ENCODE data around the gene ZCCHC12. TPM values are rescaled to one million over a fixed set of nuclear protein-coding genes. Genes with fewer than 3 reads are reported as not detected.

ZCCHC12 gene
- total RNA-seq, 1 experiment from 2014 or later: not detected

DNA sequence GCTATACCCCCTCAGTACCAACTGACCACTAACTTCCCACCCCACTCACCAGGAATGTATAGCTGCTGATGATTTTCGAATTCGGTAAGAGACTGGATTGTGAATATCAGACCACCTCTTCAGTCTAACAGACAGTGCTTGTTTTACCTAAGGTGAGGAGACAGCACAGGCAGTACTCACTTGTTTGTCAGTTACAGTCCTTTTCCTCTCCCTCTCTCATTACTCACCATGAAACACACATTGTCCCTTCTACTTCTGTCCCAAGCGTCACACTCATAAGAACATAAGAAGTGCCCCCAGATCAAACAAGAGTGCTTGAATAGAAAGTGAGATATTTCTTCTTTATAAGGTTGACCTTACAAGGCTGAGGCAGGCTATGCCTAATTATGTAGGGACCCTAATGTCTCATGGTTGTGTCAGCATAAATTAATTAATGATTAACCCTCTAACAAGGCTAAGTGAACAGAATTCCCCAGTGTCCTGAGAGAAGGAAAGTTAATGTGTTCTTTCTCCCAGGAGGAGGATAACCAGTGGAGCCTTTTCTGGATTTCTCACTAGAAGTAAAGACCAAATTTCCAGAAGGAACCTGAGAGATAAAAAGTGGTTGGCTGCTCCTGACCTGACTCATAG, 32.2 kb downstream of the ZCCHC12 start:
- H3K36me3 ChIP-seq: no peaks in the 10 kb centered on the region
- H3K27me3 ChIP-seq (replicated peaks): no peaks in the 10 kb centered on the region
- no peak overlapping the region for H3K27ac ChIP-seq
- no peaks in the 10 kb centered on the region for H3K4me1 ChIP-seq (replicated peaks)
- H3K9me3 ChIP-seq (replicated peaks): no peaks in the 10 kb centered on the region
- DNase-seq (ENCODE audit: low read depth in 1 of 2, low spot score in 2 of 2): no peak
- no peak overlapping the region for H3K4me3 ChIP-seq

DNA sequence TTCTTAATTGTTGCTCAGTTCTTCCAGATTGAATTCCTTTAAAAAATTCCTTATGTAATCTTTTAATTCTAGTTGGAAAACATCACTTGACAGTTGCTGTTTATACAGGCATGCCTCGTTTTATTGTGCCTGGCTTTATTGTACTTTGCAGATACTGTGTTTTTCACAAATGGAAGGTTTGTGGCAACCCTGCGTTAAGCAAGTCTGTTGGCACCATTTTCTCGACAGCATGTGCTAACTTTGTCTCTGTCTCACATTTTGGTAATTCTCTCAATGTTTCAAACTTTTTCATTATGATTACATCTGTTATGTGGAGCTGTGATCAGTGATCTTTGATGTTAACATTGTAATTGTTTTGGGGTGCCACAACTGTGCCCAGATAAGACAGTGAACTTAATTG, 33.4 kb downstream of the ZCCHC12 start:
- Histone ChIP-seq H3K27ac (no peak overlapping the region), H3K4me1 (replicated peaks) (no peaks in the 10 kb centered on the region), H3K36me3 (no peaks in the 10 kb centered on the region), H3K27me3 (replicated peaks) (no peaks in the 10 kb centered on the region), H3K4me3 (no peak overlapping the region), H3K9me3 (replicated peaks) (no peaks in the 10 kb centered on the region)
- DNase-seq (ENCODE audit: low read depth in 1 of 2, low spot score in 2 of 2): no peak

DNA sequence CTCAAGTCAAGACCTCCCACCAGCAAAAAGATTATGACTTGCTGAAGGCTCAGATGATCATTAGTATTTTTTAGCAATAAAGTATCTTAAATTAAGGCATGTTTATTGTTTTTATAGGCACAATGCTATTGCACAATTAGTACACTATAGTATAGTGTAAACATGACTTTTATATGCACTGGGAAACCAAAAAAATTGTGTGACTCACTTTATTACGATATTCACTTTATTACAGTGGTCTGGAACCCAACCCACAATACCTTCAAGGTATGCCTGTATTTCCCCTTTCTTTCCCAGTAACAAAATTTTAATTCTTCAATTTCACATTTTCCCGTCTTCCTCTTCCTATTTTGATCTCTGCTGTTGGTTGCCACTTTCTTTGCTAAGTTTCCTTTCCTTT, 37.7 kb downstream of the ZCCHC12 start:
- no peaks in the 10 kb centered on the region for H3K9me3 ChIP-seq (replicated peaks)
- H3K27ac ChIP-seq: no peak overlapping the region
- DNase-seq (ENCODE audit: low read depth in 1 of 2, low spot score in 2 of 2): no peak
- H3K4me3 ChIP-seq: no peak overlapping the region
- H3K4me1 ChIP-seq (replicated peaks): no peaks in the 10 kb centered on the region
- H3K36me3 ChIP-seq: no peaks in the 10 kb centered on the region
- H3K27me3 ChIP-seq (replicated peaks): no peaks in the 10 kb centered on the region

DNA sequence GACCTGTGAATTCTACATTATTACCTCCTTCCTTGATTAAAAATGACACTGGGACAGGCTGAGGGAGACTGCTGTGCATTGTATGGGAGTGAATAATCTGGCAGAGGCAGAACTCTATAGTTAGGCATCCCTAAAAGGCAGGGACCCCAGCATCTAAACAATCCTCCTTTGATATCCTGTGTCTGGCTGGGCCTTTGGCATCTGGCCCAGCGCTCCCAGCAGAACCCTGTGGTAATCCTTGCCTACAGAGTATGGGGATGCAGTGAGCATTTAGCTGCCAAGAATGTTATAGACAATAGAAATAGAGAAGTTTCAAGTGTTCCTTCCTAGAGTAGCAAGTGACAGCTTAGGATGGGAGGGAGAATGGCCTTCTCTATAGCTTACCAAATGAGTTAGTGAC, 38.5 kb downstream of the ZCCHC12 start:
- H3K4me1 ChIP-seq (replicated peaks): no peaks in the 10 kb centered on the region
- no peaks in the 10 kb centered on the region for H3K9me3 ChIP-seq (replicated peaks)
- DNase-seq (ENCODE audit: low read depth in 1 of 2, low spot score in 2 of 2): no peak
- no peaks in the 10 kb centered on the region for H3K36me3 ChIP-seq
- no peak overlapping the region for H3K27ac ChIP-seq
- no peak overlapping the region for H3K4me3 ChIP-seq
- H3K27me3 ChIP-seq (replicated peaks): no peaks in the 10 kb centered on the region

DNA sequence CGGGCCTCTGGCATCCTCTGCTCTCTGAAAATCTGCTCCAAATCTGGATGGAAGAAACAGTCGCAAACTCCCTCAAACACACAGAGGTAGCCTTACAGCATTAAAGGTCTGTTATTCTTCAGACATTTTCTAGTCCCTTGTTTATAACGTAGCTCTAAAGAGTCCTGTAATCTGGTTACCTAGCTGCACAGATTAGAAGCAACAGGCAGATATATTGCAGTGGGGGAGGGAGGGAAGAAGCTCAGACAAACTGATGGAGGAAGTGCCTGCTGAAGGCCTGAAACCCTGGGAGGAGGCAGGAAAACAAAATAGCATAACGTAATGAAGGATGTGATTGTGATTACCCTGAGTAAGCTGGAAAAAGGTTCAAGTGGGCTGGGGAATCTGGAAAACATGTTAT, 39.4 kb downstream of the ZCCHC12 start:
- H3K36me3 ChIP-seq: no peaks in the 10 kb centered on the region
- no peak overlapping the region for H3K27ac ChIP-seq
- H3K4me1 ChIP-seq (replicated peaks): no peaks in the 10 kb centered on the region
- DNase-seq (ENCODE audit: low read depth in 1 of 2, low spot score in 2 of 2): no peak
- no peak overlapping the region for H3K4me3 ChIP-seq
- H3K9me3 ChIP-seq (replicated peaks): no peaks in the 10 kb centered on the region
- no peaks in the 10 kb centered on the region for H3K27me3 ChIP-seq (replicated peaks)

DNA sequence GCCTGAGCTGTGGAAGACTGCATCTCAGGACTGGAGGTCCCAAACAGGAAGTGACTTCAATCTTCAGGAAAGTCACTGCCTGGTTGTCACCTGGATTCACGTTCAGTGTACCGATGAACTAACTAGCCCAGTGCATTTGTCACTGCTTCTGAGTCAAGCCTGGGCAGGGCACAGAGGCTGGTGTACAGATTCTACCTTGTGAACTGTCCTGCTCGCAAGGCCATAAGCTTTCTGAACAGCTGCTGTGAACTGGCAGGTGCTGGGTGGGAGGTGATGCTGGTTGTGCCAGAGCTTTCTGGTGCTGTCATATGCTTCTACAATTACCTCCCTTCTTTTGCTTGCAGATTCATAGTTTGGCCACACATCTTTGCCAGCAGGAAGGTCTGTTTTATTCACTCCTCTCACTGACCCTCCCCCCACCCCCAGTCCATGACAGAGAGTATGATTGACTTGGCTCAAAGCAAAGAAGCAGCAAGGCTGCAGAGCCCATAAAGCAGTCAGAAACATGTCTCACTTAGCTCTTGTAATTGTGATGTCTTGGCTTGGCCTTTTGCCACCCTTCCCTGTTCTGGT, 40.5 kb downstream of the ZCCHC12 start:
- Histone ChIP-seq H3K4me1 (replicated peaks) (no peaks in the 10 kb centered on the region), H3K36me3 (no peaks in the 10 kb centered on the region), H3K27ac (no peak overlapping the region), H3K4me3 (no peak overlapping the region), H3K9me3 (replicated peaks) (no peaks in the 10 kb centered on the region), H3K27me3 (replicated peaks) (no peaks in the 10 kb centered on the region)
- no peak for DNase-seq (ENCODE audit: low read depth in 1 of 2, low spot score in 2 of 2)

DNA sequence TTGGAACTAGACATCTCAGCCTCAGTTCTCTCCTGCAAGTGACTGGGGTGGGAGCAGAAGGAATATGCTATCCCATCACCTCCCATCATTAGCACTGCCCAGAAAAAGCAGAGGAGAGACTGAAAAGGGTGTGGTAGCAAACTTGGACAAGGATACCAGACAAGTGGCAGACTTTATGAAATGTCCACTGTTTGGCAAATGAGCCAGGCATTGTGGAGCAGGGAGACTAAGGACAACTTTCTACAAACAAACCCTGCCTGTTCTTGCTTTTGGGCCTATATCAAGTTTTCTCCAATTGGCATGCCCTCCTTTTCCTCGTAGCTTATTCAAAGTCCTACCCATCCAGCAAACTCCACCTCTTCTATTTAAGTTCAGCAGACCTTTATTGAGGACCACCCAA, 41.6 kb downstream of the ZCCHC12 start:
- no peaks in the 10 kb centered on the region for H3K9me3 ChIP-seq (replicated peaks)
- H3K36me3 ChIP-seq: no peaks in the 10 kb centered on the region
- no peaks in the 10 kb centered on the region for H3K27me3 ChIP-seq (replicated peaks)
- H3K4me3 ChIP-seq: no peak overlapping the region
- H3K27ac ChIP-seq: no peak overlapping the region
- DNase-seq (ENCODE audit: low read depth in 1 of 2, low spot score in 2 of 2): no peak
- H3K4me1 ChIP-seq (replicated peaks): no peaks in the 10 kb centered on the region

DNA sequence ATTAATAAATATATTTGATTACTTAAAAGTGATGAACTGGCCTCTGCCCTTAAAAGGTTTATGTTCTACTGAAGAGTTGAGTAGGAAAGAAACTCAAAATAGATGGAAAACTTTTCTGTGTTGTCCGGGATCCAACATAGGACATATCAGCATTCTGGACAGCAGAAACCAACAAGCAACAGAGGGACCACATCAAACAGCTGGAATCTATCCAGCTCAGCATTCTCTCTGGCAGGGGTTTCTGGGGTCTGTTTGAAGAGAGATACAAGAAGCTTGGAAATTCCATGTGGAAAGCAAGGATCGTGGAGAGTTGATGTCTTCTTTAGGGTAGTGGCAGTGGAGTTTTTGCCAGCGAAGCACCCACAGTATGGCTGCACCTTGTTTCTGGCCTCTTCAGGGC, 43.6 kb downstream of the ZCCHC12 start:
- H3K27ac ChIP-seq: no peak overlapping the region
- no peaks in the 10 kb centered on the region for H3K27me3 ChIP-seq (replicated peaks)
- DNase-seq (ENCODE audit: low read depth in 1 of 2, low spot score in 2 of 2): no peak
- no peaks in the 10 kb centered on the region for H3K36me3 ChIP-seq
- no peak overlapping the region for H3K4me3 ChIP-seq
- H3K4me1 ChIP-seq (replicated peaks): no peaks in the 10 kb centered on the region
- H3K9me3 ChIP-seq (replicated peaks): no peaks in the 10 kb centered on the region

DNA sequence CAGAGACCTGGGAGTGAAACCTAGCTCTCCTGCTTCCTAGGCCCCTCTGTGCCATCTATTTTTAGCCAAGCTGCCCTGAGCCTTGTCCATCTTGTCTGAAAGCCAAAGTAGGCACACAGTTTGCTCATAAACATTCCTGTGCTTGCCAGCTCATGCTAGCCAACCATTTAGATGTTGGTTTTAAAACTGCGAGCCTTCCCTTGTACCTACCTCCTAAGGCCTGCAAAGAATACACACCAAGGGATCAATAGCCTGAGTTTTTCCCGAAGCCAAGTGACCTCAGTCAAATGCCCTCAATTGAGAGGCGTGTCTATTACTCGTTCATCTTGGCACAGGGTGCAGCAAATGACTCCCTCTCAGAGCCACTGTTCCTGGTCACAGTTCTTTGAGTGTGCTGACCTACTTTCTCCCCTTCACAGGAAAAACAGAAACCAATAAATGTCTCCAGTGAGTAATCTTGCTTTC, 48.5 kb downstream of the ZCCHC12 start:
- DNase-seq (ENCODE audit: low read depth in 1 of 2, low spot score in 2 of 2): no peak

More for the DNA sequence above, 48.5 kb downstream of the ZCCHC12 start:
- no peaks in the 10 kb centered on the region for H3K4me1 ChIP-seq (replicated peaks)
- H3K4me3 ChIP-seq: no peak overlapping the region
- no peaks in the 10 kb centered on the region for H3K9me3 ChIP-seq (replicated peaks)
- H3K27me3 ChIP-seq (replicated peaks): no peaks in the 10 kb centered on the region
- H3K27ac ChIP-seq: no peak overlapping the region
- H3K36me3 ChIP-seq: no peaks in the 10 kb centered on the region

Other genes starting within 250 kb of the ZCCHC12 start
- 47.7 and 52.3 TPM in 2 replicates for gene IL13RA1, start 96.2 kb upstream of the ZCCHC12 start, total RNA-seq (2014; rRNA removed; shearing (Covaris generic))
- gene LONRF3, start 150.8 kb downstream of the ZCCHC12 start, total RNA-seq (2014; rRNA removed; shearing (Covaris generic)): 0.06 and 1.1 TPM in 2 replicates
- not detected in 2 replicates for gene CT47C1, start 249.2 kb downstream of the ZCCHC12 start, total RNA-seq (2014; rRNA removed; shearing (Covaris generic))